Astrocyte (in vitro differentiated cells and primary cell): ENCODE results near the gene ST6GALNAC3.

ENCODE experiments used
- EZH2 ChIP-seq: IDR thresholded peaks from 2 replicates; pipeline ENCODE4 v1.6.1; 2012; ENCODE audit warnings: mild to moderate bottlenecking, low read length, inconsistent platforms; ENCODE audit not compliant: insufficient read depth
- TF ChIP-seq, protein P1 (sequence below): IDR thresholded peaks from 2 replicates; pipeline ENCODE4 v1.5.1; 2011; ENCODE audit warnings: low read depth, mild to moderate bottlenecking, inconsistent platforms, low read length, moderate library complexity; ENCODE audit not compliant: insufficient read depth

DNA sequence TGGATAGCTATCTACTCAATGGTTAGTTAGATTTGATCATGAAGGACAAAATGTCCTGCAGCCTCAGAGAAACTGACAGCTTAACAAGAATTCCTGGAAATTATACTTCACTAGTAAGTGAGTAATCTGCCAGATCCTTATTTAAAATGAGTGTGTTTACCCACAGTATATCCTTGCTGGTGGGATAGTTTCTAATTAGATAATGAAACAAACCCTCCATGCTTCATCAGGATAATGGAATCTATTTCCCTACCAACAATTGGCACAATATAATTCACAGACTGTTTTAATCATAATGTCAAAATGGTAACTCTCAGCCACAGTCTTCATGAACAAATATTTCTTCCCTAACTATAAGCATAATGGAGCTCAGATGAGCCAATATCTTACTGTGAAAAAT, 553.4 kb downstream of the ST6GALNAC3 start:
- TF ChIP-seq, protein P1, sequence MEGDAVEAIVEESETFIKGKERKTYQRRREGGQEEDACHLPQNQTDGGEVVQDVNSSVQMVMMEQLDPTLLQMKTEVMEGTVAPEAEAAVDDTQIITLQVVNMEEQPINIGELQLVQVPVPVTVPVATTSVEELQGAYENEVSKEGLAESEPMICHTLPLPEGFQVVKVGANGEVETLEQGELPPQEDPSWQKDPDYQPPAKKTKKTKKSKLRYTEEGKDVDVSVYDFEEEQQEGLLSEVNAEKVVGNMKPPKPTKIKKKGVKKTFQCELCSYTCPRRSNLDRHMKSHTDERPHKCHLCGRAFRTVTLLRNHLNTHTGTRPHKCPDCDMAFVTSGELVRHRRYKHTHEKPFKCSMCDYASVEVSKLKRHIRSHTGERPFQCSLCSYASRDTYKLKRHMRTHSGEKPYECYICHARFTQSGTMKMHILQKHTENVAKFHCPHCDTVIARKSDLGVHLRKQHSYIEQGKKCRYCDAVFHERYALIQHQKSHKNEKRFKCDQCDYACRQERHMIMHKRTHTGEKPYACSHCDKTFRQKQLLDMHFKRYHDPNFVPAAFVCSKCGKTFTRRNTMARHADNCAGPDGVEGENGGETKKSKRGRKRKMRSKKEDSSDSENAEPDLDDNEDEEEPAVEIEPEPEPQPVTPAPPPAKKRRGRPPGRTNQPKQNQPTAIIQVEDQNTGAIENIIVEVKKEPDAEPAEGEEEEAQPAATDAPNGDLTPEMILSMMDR: no peak
- no peak for TF ChIP-seq EZH2
